Stimulated activated CD8-positive, alpha-beta memory T cell treated with anti-CD3 and anti-CD28 coated beads, Interleukin-4, amount 100 ng/mL, for 4 hours (primary cell): ENCODE measurements around the gene SLX9.

Experiments used
- DNase-seq, 2 donors: peaks; one replicate each; pipeline ENCODE4 v3.0.0-alpha.2; 2020; ENCODE audit warnings: low read depth in 2 of 2, low spot score in 1 of 2

The SLX9 gene

DNA sequence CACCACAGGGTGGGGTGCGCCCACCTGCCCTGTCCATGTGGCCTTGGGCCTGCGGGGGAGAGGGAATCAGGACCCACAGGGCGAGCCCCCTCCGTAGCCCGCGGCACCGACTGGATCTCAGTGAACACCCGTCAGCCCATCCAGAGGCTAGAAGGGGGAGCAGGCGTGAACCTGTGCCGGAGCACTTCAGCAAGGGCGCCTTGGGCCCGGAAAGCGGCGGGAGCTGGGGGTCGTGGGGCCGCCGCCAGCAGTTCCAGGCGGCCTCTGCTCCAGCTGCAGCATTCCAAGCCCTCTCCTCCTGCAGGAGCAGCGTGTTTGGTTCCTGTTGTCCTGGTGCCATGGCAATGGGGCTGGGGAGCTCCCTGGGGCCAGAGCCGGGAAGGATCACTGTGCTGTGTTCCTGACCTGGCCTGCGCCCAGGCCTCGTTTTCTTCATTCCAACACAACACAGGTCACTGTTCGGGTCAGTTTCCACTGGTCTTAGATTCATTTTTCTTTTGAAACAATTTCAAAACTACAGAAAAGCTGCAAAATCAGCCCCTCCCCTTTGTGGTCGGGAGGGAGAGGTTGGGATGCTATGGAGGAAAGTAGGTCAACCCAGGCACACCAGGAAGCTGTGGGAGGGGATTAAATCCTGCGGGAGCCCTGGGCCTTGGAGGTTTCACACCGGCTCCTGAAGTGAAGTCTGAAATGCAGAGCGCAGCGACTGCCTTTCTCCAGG lies 18.8 kb downstream of the SLX9 start:
- no peak for DNase-seq

DNA sequence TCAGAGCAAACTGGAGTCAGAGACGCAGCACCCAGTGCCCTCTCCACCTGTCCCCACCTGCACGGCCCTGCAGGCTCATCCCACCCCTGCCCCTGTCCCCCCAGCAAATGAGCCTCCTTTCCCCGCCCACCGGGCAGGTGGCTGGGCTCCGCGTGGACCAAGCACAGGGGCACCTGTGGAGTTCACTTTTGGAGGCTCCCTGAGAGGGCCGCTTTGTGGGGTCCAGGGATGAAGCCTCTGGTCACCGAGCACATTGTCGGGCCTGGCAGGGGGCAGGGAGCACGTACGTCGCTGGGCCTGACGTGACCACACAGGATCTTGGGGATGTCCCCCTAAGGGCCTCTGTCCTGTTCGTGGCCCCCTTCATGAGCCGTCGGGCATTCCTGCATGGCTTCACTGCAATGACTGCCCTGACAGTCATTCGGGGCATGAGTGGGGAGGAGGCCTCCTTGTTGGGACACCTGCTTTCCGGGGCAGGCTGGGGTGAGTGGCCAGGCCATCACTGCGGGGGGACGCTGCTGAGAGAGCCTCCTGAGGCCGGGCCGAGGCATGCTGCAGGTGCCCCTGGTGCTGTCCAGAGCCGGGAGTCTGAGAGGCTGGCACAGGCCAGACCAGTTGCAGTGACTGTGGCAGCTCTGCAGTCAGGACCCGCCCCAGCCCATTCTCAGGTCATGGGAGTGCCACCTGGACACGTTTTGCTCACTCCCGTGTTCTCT lies 19.7 kb downstream of the SLX9 start:
- no peak for DNase-seq

DNA sequence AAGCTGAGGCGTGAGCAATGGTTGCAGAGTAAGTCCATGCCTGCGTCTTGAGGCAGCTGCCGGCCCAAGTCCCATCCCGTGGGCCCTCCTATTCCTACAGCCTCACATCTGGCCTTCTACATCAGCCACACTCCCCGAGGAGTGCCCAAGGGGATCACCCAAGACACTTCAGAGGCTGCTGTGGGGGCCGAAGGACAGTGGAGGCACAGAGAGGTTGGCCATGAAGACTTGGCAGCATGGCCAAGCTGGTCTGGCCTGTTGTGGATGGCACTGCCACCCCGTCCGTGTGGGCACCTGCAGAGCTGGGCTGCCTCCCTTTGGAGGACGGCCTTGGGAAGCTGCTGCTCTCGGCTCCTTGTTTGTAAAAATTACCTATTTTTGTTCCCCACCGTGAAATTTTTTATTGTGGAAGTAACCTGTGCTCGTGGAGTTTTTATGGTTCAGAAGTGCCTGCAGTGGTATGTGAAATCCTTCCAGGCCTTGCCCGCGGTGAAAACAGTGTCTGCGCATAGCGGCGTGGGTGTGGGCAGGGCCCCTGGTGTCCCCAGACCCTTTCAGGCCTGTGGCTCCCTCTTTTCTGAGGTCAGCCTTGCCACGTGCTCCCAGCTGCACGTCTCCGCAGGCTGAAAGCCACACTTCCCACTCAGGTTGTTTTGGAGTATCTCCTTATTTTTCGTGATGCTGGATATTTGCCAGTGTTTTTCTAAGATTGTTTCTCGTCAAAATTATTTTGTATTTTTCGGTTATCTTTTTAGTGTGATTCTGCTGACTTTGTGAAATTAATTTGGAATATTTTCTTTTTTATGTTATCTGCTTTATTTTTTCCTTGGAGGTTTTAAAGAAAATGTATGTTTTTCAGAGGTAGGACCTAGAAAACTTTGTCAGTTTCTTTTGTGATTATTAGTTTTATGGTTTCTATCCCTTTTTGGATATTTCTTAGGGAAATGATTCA lies 20.6 kb downstream of the SLX9 start:
- DNase-seq = no peak

DNA sequence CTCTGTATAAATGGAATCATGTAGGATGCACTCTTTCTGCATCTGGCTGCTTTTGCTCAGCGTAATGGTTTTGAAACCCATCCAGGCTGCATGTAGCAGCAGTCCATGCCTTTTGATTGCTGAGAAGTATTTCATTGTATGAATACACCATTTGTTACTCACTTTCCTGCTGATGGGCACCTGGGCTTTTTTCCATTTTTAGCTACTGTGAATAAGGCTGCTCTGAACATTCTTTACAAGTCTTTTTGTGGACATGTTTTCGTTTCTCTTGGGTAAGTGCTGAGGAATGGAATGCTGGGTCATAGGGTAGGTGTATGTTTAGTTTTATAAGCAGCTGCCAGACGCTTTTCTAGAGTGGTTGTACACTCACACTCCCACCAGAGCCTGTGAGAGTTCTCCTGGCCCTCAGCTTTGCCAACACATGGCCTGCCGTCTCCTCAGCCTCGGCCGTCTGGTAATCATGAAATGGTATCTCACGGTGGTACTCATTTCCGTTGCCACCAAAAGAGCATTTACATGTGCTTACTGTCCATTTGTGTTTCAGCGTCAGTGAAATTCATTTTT lies 22.7 kb downstream of the SLX9 start:
- no peak for DNase-seq

DNA sequence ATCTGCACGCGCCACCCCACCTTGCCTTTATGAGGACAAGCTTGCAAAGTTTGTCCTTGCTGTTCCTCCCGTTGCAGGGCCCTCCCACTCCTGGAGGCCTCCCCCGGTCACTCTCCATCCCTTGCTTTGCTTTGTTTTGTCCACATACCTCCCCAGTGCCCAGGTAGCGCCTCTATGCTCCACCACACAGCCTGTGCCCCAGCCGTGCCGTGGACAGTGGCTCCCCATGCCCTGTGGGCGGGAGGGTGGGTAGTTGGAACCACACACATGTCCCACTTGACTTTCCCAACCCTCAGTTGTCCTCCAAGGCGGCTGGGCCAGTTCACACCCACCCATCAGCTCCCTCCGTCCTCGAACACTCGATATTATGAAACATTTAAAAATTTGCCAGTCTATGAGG lies 24.6 kb downstream of the SLX9 start:
- no peak for DNase-seq

DNA sequence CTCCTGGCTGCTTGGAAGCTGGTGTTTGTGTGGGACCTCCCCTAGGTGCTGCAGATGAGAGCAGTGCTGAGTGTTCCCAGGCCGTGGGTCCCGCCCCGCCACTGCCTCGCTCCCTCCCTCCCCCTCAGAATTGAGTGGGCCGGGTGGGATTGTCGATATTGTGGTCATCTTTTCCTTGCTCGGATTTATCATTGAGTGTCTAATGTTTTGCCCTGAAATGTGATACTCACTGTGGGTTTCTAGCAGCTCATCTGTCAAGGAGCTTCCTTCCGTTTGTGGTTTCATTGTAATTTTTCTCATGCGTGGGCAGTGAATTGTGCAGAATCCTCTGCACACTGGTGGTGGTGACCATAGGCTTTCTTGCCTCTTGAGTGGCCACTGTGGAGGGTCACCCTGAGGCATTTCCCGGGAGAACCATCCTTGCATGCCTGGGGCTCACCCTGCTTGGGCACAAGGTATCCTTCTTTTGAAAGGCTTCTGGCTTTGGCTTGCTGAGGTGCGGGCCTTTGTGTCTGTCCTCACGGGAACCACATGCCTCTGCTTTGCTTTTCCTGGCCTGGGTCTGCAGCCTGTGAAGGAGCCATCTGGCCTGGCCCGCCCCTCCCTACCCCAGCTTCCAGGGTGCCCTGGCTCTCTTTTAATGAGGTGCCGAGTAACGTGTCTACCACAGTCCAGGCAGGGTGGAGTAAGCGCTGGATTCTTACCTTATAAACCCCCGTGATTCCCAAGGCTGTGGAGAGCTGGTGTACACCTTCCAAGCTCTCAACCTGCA lies 25.6 kb downstream of the SLX9 start:
- DNase-seq = no peak

DNA sequence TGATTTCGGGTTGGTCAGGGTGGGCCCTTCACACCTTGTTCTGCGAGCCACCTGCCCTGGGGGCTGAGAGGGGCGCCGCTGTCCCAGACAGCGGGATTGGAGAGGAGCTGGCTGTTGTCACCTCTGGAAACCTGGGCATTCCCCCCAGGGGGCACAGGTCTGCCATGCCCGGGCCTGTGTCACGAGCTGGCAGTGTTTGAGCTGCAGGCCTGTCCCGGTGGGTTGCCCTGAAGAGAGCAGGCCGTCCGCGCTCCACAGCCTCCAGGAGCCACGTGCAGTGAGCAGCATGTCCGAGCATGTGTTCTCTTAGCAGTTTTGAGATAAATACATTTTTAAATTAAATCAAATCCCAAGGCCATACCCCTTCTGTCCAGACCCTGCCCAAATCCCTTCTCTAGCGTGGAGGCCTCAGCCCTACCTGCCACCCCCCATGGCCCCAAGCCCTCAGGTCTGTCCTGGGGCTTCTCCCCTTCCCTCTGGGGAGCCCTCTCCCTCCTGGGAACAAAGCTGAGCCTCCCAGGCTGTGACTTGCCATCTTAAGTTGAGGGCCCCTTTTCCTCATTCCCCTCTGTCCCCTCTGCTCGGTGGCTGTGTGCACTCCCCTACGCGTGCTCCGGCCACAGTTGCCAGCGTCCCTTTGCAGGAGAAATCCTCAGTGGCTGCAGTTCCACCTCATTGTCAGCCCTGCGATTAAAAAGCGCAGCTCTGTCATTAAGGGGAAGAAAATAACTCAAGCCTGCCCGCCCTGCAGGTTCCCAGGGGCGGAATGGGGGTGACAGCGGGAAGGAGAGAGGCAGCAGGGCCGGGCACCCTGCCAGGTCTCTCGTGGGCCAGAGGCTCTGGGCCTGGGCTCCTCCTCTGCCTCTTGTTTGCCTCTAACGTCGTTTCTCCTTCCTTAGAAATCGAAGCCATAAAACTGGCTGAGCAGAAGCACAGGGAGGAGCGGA lies 26.6 kb downstream of the SLX9 start:
- no peak for DNase-seq

DNA sequence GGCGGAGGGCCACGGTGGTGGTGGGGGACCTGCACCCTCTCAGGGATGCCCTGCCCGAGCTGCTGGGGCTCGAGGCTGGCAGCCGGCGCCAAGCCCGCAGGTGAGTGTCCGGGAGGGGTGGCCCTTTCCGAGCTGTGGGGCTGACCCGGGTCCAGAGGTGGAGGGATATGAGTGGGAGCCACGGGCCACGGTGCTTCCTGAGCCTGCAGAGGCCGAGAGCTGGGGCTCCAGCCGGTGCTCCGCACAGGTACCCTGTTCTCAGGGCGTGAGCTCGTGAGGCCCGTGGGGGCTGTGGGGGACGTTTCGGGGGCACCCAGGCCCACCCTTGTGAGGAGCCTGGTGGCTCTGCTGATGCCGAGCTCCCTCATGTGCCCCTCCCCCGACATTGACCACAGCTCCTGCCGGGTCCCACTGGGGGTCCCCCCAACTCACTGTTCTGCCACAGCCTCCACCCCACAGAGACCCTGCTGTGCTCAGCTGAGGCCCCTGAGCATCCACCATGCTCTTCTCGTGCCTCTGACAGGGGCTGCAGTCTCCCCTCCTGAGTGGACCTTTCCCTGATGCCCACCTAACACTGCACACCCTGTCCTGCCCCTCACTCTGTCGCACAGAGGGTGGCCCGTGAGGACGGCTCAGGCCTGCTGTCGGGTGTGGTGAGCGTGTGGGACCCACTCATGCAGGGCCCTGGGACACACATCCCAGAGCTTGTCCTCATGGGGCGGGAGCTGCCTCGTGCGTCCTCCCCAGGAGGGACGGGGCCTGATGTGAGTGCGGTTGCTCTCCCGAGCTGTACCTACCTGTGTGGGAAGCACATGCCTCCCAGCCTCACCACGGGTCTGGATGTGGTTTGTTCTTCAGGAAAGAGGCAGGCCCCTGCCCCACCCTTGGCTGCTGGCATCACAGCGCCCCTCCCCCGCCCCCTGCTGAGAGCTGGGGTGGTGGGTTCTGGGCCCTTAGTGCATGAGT lies 27.5 kb downstream of the SLX9 start:
- DNase-seq = no peak

DNA sequence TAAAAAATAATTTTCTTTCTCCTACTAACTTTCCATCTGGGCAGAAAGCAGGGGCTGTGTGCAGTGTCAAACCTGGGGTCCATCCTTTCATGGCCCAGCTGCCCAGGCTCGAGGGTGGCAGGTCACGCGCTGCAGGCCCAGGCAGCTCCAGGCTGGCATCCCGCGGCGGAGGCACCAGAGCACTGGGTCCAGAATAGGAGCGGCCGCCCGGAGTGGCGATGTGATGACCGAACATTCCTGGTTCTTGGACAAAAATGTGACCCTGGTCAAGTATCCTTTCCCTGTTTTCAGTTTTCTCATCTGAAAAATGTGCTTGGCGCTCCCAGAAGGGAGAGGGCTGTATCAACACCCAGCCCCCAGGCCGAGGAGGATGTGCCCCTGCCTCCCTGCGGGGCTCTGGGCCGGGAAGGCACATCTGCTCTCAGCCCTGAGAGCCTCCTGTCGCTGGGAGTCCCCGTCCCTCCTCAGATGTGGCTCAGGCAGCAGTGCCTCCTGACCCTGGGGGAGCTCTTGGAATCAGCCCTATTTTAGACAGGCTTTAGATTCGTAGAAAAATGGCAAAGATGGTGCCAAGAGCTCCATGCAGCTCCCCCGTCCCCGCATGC lies 29.3 kb downstream of the SLX9 start:
- no peak for DNase-seq

DNA sequence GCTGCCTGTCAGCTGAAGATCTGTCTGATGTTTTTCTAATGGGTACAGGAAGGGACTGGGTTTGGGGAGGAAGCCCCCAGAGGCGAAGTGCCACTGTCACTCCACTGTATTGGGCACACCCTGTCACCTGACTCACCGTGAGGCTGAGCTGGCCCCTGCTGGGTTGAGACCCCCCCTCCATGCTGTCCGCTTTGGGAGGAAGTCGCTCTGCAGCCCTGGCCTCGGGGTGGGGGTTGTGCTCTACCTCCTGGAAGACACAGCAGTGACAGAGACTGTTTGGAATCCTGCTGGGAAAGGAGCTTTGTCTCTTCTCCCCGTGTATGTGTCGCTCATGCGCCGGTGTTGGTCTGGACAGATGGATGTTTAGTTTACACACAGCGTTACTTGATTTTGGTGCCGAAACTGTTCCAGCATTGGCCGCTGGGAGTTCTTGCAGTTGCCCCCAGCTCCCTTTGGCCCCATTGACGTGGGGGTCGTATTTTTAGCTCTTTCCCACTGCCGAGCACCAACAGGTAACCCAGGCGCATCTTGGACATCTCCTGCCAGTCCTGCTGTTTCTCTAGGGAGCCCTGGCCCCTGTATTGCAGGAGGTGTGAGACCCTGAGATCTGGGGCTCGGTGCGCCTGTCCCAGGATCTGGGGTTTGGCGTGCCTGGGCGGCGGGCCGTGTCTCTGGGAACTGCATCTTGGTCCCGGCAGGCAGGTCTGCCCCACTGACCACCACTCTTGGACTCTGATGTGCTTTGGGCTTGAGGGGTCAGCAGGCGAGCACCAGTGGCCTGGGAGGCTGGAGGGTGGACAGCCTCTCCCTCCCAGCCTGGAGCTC lies 30.3 kb downstream of the SLX9 start:
- DNase-seq = no peak

DNA sequence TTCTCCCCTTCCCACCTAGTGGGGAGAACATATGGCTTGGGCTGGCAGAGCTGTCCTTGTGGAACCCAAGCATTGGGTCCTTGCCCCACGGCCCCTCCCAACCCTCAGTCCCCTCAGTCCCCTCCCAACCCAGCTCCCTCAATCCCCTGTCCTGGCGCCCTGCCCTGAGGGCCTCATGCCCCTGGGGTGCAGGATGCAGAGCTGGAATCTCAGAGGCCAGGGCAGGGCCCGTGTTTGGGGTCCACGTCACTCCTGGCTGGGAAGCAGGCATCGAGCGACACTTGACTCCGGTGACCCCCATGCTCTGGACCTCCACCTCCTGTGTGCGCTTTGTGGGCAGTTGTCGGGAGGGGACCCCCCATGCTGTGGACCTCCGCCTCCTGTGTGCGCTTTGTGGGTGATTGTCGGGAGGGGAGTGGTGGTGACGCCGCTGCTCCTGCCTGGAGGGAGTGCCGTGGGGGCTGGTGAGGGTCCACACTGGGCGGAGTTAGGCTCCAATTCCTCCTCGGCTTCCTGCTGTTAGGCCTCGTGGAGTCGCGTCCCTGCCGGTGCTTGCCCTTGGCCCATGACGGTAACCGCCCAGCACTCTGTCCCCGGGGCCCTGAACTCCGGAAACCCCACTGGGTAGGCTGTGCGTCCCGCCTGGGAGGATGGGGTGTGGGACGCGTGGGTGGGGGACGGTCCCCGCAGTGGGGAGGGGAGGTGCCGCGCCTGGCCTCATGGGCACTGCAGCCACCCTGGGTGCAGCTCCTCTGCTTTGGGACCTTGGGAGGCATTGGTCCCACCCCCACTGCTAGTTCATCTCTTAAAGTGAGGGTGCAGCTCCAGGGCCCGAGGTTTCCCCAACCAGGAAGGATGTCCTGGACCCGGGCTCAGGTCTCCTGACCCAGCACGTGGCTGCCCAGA lies 31.2 kb downstream of the SLX9 start:
- no peak for DNase-seq

DNA sequence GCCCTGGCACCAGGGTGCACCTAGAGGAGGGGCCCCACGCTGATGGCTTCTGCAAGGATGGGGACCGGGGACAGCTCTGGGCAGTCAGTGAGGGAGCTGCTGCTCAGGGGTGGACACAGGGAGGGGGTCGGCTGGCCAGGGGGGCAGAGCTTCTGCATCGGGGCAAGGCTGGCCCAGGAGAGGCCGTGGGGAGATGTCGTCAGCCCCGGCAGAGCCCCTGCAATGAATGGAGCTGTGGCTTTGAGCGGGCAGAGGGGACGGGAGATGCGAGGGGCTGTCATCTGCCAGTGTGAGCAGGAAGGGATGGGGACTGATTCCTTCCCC lies 31.8 kb downstream of the SLX9 start:
- DNase-seq = no peak

DNA sequence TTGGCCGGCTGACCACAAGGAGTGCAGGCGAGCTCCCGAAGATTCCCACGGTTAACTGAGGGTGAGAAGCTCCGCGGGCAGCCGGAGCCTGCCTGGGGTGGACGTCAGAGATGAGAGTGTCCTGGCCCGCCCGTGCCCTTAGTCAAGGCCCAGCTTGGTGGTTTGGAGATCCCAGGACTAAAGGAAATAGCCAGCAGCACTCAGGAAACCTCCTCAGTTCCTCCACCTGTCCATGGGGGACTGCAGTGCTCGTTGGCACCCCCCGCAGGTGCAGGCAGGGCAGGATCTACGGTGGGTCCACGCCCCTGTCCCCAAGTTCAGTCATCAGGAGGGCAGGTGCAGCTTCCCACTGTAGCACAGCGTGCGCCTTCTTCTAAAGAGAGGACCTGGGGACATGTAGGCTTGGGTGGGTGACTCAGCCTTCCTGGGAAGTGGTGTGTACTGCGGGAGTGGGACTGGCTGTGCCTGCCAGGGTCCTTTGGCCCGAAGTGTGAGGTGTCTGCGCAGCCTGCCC lies 32.5 kb downstream of the SLX9 start:
- no peak for DNase-seq

DNA sequence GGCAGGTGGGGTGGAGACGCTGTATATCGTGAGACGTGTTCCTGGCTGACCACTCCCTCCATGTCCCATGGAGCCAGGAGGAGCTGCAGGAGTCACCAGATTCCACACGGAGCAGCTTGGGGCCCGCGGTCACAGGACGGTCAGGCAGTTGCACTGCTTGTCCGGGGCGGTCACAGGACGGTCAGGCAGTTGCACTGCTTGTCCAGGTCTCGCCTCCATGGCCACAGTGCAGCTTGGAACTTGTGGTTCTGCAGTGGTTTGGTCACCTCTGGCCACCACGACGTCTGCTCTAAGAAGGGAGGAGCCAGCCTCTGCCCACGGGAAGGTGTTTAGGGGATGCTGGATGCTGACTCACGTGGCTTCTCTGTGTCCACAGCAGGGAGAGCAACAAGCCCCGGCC lies 33.0 kb downstream of the SLX9 start:
- no peak for DNase-seq

DNA sequence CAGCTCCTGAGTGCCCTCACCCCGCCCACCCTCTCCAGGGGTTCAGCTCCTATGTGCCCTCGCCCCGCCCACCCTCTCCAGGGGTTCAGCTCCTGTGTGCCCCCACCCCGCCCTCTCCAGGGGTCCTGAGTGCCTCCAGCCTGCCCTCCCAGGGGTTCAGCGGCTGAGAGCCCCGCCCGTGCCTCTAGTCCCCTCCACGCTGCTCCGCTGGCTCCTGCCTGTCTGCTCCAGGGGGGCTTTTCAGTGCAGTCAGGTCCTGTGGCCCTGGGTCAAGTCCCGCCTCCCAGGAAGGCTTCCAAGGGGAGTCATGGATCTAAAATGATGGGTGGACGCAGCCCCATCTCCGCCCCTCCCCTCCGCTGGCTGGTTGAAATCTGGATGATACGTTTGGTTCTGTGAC lies 33.8 kb downstream of the SLX9 start:
- DNase-seq = no peak

DNA sequence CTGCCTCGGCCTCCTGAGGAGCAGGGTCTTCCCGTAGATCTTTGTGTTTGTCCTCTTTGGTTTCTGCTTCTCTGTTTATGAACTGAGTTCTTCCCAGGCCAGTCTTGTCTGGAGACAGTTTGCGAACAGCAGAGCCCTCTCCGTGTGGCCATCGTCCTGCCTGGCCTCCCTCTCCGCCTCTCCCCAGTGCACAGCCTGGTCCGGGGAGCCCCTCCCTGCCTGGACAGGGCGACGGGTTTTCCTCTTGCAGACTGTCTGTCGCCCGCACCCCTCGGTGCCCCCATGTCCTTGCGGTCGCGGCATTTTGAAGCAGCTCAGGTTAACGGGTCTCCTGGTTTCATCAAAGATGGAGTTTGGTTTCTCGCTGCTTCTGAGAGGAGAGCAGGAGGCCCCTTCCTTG lies 34.8 kb downstream of the SLX9 start:
- no peak for DNase-seq
